ENCODE measurements around the gene SGSM2. TPM values are rescaled to one million over a fixed set of nuclear protein-coding genes. Genes with fewer than 3 reads are reported as not detected.

Gene SGSM2
- 70.4 TPM for total RNA-seq

GRCh38 chr17:2336852-2337543 lies at the start of gene SGSM2:
Gene SGSM2, plus strand, starts transcription at chr17:2337501. Its CDS starts 188 bp downstream, at chr17:2337689.

GRCh38 chr17:2303204-2304188 lies 33.8 kb upstream of the SGSM2 start, which contains the start of the genes SMG6 and SRR:
Gene SMG6, minus strand, starts transcription at chr17:2303785. Its CDS starts 65 bp downstream, at chr17:2303720.
Gene SRR, plus strand, starts transcription at chr17:2303950. Its CDS starts 11,611 bp downstream, at chr17:2315561.

DNA sequence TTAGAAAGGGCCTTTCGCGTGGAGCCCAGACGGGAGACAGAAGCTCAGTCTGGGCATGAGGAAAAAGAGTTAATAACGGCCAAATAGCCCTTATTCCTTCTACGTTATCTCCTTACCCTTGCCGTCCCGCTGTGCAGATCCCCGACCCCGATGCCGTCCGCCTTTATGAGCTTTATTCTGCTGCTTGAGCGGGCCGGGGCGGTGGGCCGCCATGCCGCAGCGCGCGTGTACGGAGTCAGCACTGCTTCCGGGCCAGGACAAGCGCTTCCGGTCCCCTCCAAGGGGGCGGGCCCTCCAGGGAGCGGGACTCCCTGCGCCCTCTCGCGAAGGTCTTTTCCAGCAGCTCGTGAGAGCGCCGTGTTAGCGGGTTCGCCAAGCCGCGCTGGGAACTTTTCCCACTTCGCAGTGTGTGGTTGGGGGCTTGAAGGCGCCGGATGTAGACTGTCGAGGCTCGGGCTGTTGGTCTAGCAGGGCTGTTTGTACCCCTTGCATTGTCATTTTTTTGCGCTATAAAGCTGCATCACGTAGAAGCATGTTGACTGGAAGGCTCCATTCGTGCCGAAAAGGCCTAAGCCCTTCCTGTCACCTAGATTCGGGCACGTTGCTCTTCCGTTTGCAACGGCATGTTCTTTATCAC lies 968 bp upstream of the SGSM2 start, which contains the start of gene TSR1:
Gene TSR1, minus strand, starts transcription at position 243 of the 637 bp plus-strand sequence. Its CDS starts 30 bp downstream, at position 213.

GRCh38 chr17:2400877-2401425 lies 63.6 kb downstream of the SGSM2 start, which contains the start of gene MNT:
Gene MNT, minus strand, starts transcription at chr17:2401060. Its CDS starts 348 bp downstream, at chr17:2400712.

Other genes starting within 250 kb of the SGSM2 start
- gene SMG6, start 33.7 kb upstream of the SGSM2 start, total RNA-seq: 77.0 TPM
- 26.5 TPM for gene SRR, start 33.6 kb upstream of the SGSM2 start, total RNA-seq
- gene TSR1, start 1.0 kb upstream of the SGSM2 start, total RNA-seq: 44.5 TPM
- 14.8 TPM for gene MNT, start 63.6 kb downstream of the SGSM2 start, total RNA-seq
- gene METTL16, start 174.4 kb downstream of the SGSM2 start, total RNA-seq: 87.0 TPM

Data from camera-type eye (tissue), 1 donor.